Body of pancreas (tissue), 4 donors: ENCODE data around the gene ARHGDIA.

Source experiments
- POLR2A ChIP-seq, 3 donors: fragments of 450-650 bp; IDR thresholded peaks; one replicate each; pipeline ENCODE4 v1.6.1; 2016; ENCODE audit warnings: antibody characterized with exemption in 3 of 3, mild to moderate bottlenecking in 2 of 3
- TF ChIP-seq, protein P1 (sequence below), 7 experiments: fragments of 450-650 bp in 4 of 7; fragments of 200-600 bp in 3 of 7; sonication (generic) in 3 of 7; IDR thresholded peaks; one replicate each; pipeline ENCODE4 v1.5.1; 2016 to 2019; ENCODE audit warnings: antibody characterized with exemption in 7 of 7

DNA sequence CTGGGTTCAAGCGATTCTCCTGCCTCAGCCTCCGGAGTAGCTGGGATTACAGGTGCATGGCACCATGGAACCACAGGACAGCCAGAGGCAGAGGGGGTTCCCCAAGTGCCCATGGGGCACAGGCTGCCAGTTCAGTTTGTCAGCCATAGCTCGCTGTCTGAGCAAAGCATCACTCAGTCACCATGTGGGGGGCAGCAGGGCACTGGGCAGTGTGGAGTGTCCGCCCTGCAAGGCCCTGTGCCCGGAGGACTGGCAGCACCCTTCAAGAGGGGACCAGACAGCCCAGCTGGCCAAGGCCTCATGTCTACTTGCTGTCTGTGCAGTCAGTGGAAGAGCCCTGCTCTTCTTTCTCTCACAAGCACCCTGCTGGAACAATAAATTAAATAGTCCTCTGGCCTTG, 13.8 kb upstream of the ARHGDIA start:
- TF ChIP-seq, protein P1, sequence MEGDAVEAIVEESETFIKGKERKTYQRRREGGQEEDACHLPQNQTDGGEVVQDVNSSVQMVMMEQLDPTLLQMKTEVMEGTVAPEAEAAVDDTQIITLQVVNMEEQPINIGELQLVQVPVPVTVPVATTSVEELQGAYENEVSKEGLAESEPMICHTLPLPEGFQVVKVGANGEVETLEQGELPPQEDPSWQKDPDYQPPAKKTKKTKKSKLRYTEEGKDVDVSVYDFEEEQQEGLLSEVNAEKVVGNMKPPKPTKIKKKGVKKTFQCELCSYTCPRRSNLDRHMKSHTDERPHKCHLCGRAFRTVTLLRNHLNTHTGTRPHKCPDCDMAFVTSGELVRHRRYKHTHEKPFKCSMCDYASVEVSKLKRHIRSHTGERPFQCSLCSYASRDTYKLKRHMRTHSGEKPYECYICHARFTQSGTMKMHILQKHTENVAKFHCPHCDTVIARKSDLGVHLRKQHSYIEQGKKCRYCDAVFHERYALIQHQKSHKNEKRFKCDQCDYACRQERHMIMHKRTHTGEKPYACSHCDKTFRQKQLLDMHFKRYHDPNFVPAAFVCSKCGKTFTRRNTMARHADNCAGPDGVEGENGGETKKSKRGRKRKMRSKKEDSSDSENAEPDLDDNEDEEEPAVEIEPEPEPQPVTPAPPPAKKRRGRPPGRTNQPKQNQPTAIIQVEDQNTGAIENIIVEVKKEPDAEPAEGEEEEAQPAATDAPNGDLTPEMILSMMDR (IDR thresholded peaks at IDR 0.05): no peak
- no peak for TF ChIP-seq POLR2A (IDR thresholded peaks at IDR 0.05)
